OCI-M1 (cell line): Measurements from ENCODE around the gene HES2.
"Not testable (repeated sequence)": the region's sequence is repeated elsewhere in the genome, so short reads cannot be mapped to it uniquely, and the experiment has no call there.

Experiments
- DNase-seq: peaks from one replicate; lab custom pipeline; 2025; lab: John Stamatoyannopoulos, UW

HES2 gene

GRCh38 chr1:6419804-6420453 is at the start of gene HES2:
Gene HES2, minus strand, starts transcription at chr1:6419919. Its CDS starts 99 bp downstream, at chr1:6419820.
- no peak for DNase-seq

- DNase-seq: no peak
These were observed 49.2 kb upstream of the HES2 start for GRCh38 chr1:6468729-6469461.

DNA sequence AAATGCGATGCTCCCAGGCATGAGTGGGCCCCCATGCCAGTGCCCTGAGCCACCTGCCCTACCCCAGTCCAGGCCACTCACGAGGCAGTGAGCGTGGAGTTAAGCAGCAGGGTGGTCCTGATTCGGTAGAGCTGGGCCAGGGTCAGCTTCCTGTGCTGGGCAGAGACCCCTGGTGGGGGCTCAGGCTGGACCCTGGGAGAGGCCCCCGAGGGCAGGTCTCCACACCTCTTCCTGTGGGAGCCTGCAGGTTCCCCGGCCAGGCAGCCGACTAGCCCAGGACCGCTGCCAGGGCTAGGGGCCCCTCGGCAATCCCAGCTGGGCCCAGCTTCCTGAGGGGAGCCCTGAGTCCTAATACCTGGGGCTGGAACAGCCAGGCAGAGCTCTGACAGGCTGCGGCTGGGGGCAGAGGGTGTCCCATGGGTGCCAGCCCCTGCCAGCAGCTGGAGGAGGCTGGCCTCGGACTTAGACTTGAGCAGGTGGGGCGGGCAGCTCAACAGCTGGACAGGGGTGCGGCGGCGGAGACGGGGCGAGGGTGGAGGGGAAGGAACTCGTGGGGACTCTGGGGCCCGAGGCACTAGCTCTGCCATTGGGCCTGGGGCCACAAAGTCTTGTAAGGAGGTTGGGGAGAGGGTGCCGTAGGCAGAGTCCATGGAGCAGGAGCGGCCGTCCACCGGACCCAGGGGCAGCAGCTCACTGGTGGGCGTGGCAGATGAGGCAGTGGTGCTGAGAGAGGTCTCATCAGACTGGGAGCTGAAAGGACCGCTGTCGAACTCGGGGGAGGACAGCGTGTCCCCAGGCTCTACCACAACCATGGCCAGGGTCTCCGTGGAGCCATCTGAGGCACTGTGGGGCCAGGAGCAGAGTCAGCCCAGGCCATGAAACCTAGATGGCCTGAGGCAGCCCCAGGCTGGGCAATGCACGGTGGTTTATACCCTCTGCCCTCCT is 48.3 kb upstream of the HES2 start:
- DNase-seq: no peak

- DNase-seq: no peak
These were observed 47.5 kb upstream of the HES2 start for GRCh38 chr1:6467224-6467623.

DNA sequence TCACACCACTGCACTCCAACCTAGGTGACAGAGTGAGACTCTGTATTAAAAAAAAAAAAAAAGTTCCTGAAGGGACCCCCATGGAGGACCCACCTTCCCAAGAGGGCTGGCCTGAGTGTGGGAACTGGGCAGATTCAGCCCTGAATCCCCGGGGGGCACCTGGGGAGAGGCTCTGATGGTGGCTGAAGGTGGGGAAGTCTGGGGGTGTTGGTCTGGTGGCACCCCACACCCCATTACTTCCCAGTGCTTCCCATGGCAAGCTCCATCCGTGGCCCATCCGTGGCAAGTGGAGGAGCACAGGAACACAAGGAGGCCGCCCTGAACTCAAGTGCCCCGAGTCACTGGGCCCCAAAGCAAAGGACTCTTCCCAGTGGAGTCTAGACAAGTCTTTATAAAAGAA is 47.0 kb upstream of the HES2 start:
- DNase-seq: no peak

DNA sequence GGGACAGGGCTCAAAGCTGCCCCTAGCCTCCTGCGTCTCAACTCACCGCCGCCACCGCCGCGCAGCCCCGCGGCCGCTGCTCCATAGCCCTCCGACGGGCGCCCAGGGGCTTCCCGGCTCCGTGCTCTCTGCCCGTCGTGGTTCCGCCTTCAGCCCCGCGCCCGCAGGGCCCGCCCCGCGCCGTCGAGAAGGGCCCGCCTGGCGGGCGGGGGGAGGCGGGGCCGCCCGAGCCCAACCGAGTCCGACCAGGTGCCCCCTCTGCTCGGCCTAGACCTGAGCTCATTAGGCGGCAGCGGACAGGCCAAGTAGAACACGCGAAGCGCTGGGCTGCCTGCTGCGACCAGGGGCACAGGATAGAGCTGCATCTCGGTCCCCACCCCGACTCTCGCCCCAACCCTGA is 46.3 kb upstream of the HES2 start, which contains the start of gene TNFRSF25:
TSS of gene TNFRSF25 (minus strand) at position 151 of the 400 bp plus-strand sequence. CDS start at position 85, 66 bp downstream.
- DNase-seq: no peak

DNA sequence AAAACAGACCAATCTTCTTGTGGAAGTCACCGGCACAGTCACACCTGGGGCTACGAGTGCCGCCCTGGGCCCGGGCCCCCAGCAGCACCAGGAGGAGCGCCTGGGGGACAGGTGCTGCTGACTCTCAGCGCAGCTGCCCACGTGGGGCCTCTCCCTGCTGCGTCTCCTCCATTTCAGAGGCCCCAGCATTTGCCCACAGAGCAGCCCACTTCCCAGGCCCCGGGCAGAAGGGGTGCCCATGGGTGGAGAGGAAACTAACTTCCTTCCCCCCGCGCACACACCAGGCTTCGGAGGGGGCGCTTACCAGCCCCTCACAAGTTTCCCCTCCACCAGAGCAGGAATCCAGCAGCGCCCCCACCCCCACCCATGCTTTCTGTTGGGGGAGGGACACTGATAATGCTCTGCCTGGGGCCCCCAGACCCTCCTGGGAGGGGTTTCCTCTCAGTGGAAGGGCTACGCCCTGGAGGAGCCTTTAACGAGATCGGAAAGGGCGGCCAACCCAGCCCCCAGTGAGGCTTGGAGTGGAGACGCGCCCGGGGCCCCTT is 45.8 kb upstream of the HES2 start:
- DNase-seq: no peak

- DNase-seq: no peak
These were observed 45.2 kb upstream of the HES2 start for GRCh38 chr1:6464915-6465314.

DNA sequence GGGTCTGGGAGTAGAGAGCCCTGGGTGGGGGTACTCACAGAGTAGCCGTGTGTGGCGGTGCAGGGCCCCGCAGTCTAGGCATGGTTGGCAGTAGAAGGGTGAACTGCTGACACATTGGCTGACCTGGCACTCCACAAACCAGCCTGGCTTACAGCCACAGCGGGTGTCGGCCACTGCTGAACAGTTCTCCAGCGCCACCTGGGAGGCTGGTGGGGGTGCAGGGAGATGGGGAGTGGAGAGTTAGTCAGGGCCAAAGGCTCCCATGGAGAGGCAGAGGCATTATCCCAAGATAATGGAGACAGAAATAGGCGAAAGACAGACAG is 44.8 kb upstream of the HES2 start:
- DNase-seq: no peak

GRCh38 chr1:6463120-6463412 is 43.3 kb upstream of the HES2 start:
- no peak for DNase-seq

GRCh38 chr1:6462412-6463119 is 42.8 kb upstream of the HES2 start:
- no peak for DNase-seq

DNA sequence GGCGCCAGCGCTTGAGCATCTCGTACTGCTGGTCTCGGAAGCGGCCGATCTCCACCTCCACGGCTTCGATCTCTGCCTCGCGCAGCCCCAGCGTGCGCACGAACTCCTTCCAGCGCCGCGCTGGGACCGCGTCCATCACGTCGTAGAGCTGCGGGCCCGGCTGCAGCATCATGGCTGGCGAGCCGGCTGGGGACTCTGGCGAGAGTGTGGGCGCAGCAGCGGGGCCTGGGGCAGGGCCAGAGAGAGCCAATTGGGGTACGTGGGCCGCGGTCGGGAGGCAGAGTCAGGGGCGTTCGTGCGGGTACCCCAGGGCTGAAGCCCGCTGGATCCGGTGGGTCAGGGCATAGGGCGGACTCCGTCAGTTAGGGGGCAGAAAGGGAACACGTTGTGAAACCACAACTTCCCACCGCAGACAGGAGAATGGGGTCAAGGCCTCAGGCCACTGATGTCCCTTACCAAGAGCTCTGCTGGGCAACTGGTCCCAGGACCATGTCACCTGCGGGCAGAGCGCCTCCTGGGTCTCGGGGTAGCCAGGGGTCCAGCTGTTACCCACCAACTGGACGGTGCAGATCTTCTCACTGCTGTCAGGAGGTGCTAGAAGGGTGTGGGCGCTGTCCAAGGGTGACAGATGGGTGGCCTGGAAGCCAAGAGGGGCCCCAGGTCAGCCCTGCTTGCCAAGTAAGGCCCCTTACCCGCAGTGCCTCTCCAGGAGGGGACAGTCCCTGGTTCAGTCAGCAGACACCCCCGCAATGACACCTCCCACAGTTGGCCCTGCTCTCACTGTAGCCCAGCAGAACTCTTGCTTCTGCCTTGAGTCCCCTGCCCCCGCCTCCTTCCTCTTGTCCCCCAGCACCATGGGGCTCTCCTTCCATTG is 42.1 kb upstream of the HES2 start:
- no peak for DNase-seq

GRCh38 chr1:6461051-6461530 is 41.4 kb upstream of the HES2 start:
- no peak for DNase-seq

DNA sequence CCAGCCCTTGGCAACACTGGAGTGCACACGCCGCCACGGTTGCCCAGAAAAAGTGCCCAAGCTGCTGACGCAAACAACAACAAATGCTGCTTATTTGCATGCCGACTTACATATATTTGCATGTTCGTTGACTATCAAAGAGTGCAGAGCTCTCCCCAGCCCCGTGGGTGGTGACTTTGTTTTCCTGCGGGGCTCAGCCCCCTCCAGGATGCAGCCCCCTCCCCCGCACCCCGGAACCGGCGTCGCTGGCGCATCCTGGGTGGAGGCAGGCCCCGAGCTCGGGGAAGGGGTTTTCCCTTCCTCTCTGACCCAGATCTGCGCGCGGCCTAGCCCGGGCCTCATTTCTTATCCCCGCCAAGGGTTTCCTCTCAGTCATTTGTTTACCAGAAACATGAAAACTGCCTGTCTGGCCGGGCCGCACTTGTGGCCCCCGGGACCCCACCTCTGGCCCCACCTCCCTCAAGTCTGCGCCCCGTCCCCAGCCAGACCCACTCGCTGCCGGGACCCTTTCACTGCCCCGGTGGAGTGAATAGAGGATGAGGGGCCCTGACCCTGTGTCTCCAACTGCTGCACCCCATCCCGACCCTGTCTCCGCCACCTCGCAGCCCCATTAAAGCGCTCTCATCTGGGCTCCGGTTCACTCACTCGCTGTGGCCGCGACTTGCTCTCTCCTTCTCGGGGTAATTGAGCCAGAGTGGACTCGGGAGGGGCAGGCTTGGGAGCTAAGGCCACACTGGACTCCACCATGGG is 40.8 kb upstream of the HES2 start:
- DNase-seq: no peak

DNA sequence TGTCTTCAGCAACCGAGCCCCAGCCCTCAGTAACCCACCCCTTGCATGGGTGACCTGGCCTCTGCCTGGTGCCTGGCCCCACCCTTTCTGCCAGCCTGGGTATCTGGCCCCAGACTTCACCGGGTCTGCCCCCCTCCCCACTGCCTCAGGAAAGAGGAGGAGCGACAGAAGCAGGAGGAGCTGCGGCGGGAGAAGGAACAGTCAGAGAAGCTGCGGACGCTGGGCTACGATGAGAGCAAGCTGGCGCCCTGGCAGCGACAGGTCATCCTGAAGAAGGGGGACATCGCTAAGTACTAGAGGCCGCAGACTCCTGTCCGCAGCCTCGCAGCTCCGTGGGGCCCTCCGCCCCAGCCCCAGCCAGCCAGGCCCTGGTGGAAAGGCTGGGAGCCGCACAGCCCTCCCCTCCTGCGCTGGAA is 40.1 kb upstream of the HES2 start:
- peak; percentile 32 for DNase-seq

DNA sequence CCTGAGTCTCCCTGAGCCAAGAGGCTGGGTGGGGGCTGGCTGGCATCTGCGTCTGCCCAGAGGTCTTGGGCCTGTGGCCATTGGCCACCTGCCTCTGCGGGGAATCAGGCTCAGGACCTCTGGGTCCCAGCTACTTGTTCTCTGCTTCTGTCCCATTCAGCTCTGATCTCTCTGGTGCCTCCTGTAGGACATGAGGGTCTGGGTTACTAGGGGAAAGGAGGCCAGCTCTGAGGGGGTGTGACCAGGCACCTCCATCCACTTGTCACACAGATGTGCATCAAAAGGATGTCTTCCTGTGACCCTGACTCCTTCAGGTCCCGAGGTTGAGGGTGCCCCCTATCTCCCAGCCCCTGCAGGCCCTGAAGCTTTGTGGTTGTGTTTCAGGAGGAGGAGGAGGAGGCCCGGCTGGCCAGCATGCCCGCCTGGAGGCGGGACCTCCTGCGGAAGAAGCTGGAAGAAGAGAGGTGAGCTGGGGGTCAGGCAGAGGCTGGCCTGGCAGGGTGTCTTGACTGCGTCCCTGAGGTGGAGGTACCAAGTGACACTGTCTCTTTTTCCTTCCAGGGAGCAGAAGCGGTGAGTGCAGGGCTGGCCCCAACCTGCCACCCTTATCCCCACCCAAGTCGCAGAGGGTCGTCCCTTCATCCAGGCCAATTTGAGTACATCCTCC is 37.2 kb upstream of the HES2 start:
- no peak for DNase-seq

DNA sequence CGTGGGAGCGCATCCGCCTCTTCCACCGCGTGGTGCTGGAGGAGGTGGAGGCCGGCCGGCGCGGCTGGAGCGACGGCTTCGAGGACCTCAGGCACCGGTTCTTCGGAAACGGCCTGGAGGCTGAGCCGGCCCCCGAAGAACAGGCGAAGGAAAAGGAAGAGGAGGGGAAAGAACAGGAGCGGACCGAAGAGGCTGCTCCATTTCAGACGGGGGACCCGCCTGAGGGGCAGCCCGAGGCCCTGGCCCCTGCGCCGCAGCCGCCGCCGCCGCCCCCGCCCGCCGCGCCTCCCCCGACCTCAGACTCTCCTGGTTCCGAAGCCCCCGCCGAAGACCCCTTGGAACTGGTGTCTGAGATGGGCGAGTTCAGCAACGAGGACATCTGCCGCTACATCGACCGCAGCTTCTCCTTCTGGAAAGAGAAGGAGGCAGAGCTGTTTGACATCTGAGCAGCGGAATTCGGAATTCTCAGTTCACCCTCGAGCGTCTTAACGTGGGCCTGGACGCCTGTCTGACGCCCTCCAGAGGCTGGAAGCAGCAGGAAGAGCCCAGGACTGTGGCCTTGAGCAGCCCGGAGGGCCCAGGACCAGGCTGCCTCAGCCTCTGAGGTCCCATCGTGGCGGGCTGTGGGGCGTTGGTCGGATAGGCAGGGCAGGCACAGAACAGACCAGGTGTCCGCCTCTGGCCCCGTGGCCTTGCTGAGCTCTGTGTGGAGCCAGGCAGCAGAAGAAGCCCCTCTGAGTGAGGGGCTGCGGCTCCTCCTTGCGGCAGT is 36.2 kb upstream of the HES2 start:
- not testable (repeated sequence) for DNase-seq

GRCh38 chr1:6454856-6455751 is 35.4 kb upstream of the HES2 start:
- no peak for DNase-seq
